Panc1 (cell line): ENCODE results near the gene VWC2L. TPM values are rescaled to one million over a fixed set of nuclear protein-coding genes. Genes with fewer than 3 reads are reported as not detected.

Experiments used
- ATAC-seq: fragments of 200-7000 bp; cut with Tn5 transposase; 2 replicates; pipeline ENCODE4 v1.9.1; 2020; ENCODE audit warnings: mild to moderate bottlenecking, moderate library complexity
- BruUV-seq: library from RNA; stranded (reverse); fragments of 400-500 nt; replicated peaks from 2 replicates; lab custom pipeline; 2021; lab: Mats Ljungman, UMichigan
- CTCF ChIA-PET: fragments of 300-600 bp; sonication (Branson Sonifier 250); formaldehyde crosslinking; loops from one replicate; lab custom pipeline; 2022; ENCODE audit warnings: antibody characterized with exemption; lab: Charles Lee
- POLR2A ChIA-PET: fragments of 300-600 bp; sonication (Branson Sonifier 250); formaldehyde crosslinking; loops from one replicate; lab custom pipeline; 2022; ENCODE audit warnings: antibody characterized with exemption; lab: Charles Lee
- DNase-seq: peaks from one replicate; pipeline ENCODE4 v3.0.0-alpha.2; 2010; ENCODE audit warnings: low read depth, low spot score
- H3K27ac ChIP-seq: 2 replicates; pipeline ENCODE4 v1.5.1; 2011; ENCODE audit warnings: mild to moderate bottlenecking, low read length, inconsistent platforms
- H3K27me3 ChIP-seq: fragments of 200-500 bp; sonication (Bioruptor generic); 2 replicates; pipeline ENCODE4 v1.6.0; 2014; ENCODE audit warnings: low read length, inconsistent platforms; ENCODE audit not compliant: control insufficient read depth, insufficient read depth
- H3K36me3 ChIP-seq: fragments of 200-500 bp; sonication (Bioruptor generic); 2 replicates; pipeline ENCODE4 v1.5.1; 2014; ENCODE audit warnings: inconsistent platforms, mild to moderate bottlenecking, low read length, moderate library complexity; ENCODE audit not compliant: control insufficient read depth, insufficient read depth
- H3K4me1 ChIP-seq: 2 replicates; pipeline ENCODE4 v1.5.1; 2011; ENCODE audit warnings: inconsistent platforms, mild to moderate bottlenecking, low read length, moderate library complexity; ENCODE audit not compliant: control insufficient read depth, insufficient read depth
- H3K4me3 ChIP-seq, 2 experiments: 2 replicates each; pipeline ENCODE4 v1.5.1; 2011 to 2012; ENCODE audit warnings: low read depth in 2 of 2, low read length in 2 of 2, mild to moderate bottlenecking in 2 of 2, inconsistent platforms in 1 of 2, moderate library complexity in 1 of 2
- H3K9me3 ChIP-seq: fragments of 200-500 bp; sonication (Bioruptor generic); 2 replicates; pipeline ENCODE4 v1.5.1; 2014; ENCODE audit warnings: low read depth, mild to moderate bottlenecking, inconsistent platforms, low read length, moderate library complexity; ENCODE audit not compliant: control insufficient read depth, insufficient read depth
- CTCF ChIP-seq: fragments of 450-650 bp; IDR thresholded peaks from 2 replicates; pipeline ENCODE4 v1.5.1; 2017; ENCODE audit warnings: mild to moderate bottlenecking
- POLR2AphosphoS5 ChIP-seq: IDR thresholded peaks from 2 replicates; pipeline ENCODE4 v1.6.1; 2012; ENCODE audit warnings: mild to moderate bottlenecking, low read depth, low read length, moderate library complexity
- REST ChIP-seq, 2 experiments: IDR thresholded peaks; 2 replicates each; pipeline ENCODE4 v1.6.1; 2011 to 2012; ENCODE audit warnings: low read depth in 2 of 2, control low read depth in 1 of 2, low read length in 1 of 2, mild to moderate bottlenecking in 1 of 2, moderate library complexity in 1 of 2; ENCODE audit not compliant: insufficient read depth in 1 of 2
- SIN3A ChIP-seq: IDR thresholded peaks from 2 replicates; pipeline ENCODE4 v1.6.1; 2012; ENCODE audit warnings: low read depth, mild to moderate bottlenecking, low read length, moderate library complexity, borderline replicate concordance; ENCODE audit not compliant: insufficient read depth
- TCF7L2 ChIP-seq: IDR thresholded peaks from 2 replicates; pipeline ENCODE4 v1.6.1; 2011; ENCODE audit warnings: mild to moderate bottlenecking, low read depth, low read length, inconsistent platforms
- in situ Hi-C: cut with HindIII; loops from 2 replicates; pipeline ENCODE4 v1.10.0; 2016; ENCODE audit warnings: low sequenced_read_pairs, low pct_unique_long_range_greater_than_20kb
- intact Hi-C: fragments of 100-400 bp; cut with micrococcal nuclease; formaldehyde crosslinking; loops from one replicate; pipeline ENCODE4 v1.10.0; 2022; ENCODE audit not compliant: unreplicated experiment
- total RNA-seq: library from RNA; stranded (reverse); gene quantifications from one replicate; pipeline ENCODE4 v1.2.1, GENCODE V29; 2021; ENCODE audit not compliant: unreplicated experiment

VWC2L gene
- total RNA-seq, 1 experiment from 2014 or later = not detected

GRCh38 chr2:214471382-214471781 lies 60.5 kb downstream of the VWC2L start:
- no peaks in the 10 kb centered on the region for H3K36me3 ChIP-seq
- no TSS peak for BruUV-seq
- no peaks in the 10 kb centered on the region for H3K27me3 ChIP-seq
- H3K9me3 ChIP-seq = no peaks in the 10 kb centered on the region
- ATAC-seq (no peak), DNase-seq (no peak)
- TF ChIP-seq CTCF (no peak), REST (IDR thresholded peaks at IDR 0.05; ENCODE audit: insufficient read depth in 1 of 2, low read depth in 2 of 2, low read length in 1 of 2) (no peak), TCF7L2 (no peak)
- CTCF ChIA-PET = no interaction called here
- no peaks in the 10 kb centered on the region for H3K4me1 ChIP-seq
- H3K4me3 ChIP-seq = no peak overlapping the region
- H3K27ac ChIP-seq = no peak overlapping the region
- POLR2A ChIA-PET = no interaction called here
- intact Hi-C loops (no loop called here), in situ Hi-C loops (no loop called here)

- in situ Hi-C loops (no loop called here), intact Hi-C loops (no loop called here)
- Histone ChIP-seq H3K4me3 (no peak overlapping the region), H3K27me3 (no peaks in the 10 kb centered on the region), H3K36me3 (no peaks in the 10 kb centered on the region), H3K9me3 (no peaks in the 10 kb centered on the region), H3K27ac (no peak overlapping the region), H3K4me1 (no peaks in the 10 kb centered on the region)
- ChIA-PET POLR2A (no interaction called here), CTCF (no interaction called here)
- TF ChIP-seq POLR2AphosphoS5 (no peak), REST (IDR thresholded peaks at IDR 0.05; ENCODE audit: insufficient read depth in 1 of 2, low read depth in 2 of 2, low read length in 1 of 2) (no peak), CTCF (no peak), SIN3A (no peak), TCF7L2 (no peak)
- ATAC-seq = no peak
- no peak for DNase-seq
- BruUV-seq = no TSS peak
Observed at GRCh38 chr2:214471990-214472389, 61.1 kb downstream of the VWC2L start.
